GM23338 (cell line): ENCODE data around the gene TMUB2. TPM values are rescaled to one million over a fixed set of nuclear protein-coding genes. Genes with fewer than 3 reads are reported as not detected.
"Not testable (repeated sequence)": the region's sequence is repeated elsewhere in the genome, so short reads cannot be mapped to it uniquely, and the experiment has no call there.

Source experiments
- ATAC-seq: fragments of 200-7000 bp; cut with Tn5 transposase; 3 replicates; pipeline ENCODE4 v1.9.1; 2020
- DNase-seq: peaks from one replicate; pipeline ENCODE4 v3.0.0-alpha.2; 2015; ENCODE audit warnings: low spot score
- H2AFZ ChIP-seq: fragments of 200-600 bp; sonication (generic); 2 replicates; pipeline ENCODE4 v1.8.0; 2016; ENCODE audit warnings: antibody characterized with exemption, mild to moderate bottlenecking, moderate library complexity
- H3F3A ChIP-seq: fragments of 200-600 bp; sonication (generic); replicated peaks from 2 replicates; pipeline ENCODE4 v1.8.0; 2017; ENCODE audit warnings: antibody characterized with exemption, mixed run types, low read depth
- H3K27ac ChIP-seq: fragments of 200-600 bp; sonication (generic); 2 replicates; pipeline ENCODE4 v1.6.1; 2016; ENCODE audit warnings: low read depth
- H3K27me3 ChIP-seq: fragments of 200-600 bp; sonication (generic); 2 replicates; pipeline ENCODE4 v1.8.0; 2016; ENCODE audit warnings: mild to moderate bottlenecking, mixed run types, moderate library complexity; ENCODE audit not compliant: insufficient read depth
- H3K36me3 ChIP-seq: fragments of 200-600 bp; sonication (generic); 2 replicates; pipeline ENCODE4 v1.8.0; 2016; ENCODE audit warnings: mild to moderate bottlenecking; ENCODE audit not compliant: insufficient read depth
- H3K4me1 ChIP-seq: fragments of 200-600 bp; sonication (generic); 2 replicates; pipeline ENCODE4 v1.8.0; 2016; ENCODE audit warnings: mild to moderate bottlenecking, moderate library complexity; ENCODE audit not compliant: insufficient read depth
- H3K4me2 ChIP-seq: fragments of 200-600 bp; sonication (generic); 2 replicates; pipeline ENCODE4 v1.7.1; 2017; ENCODE audit warnings: mixed run types
- H3K4me3 ChIP-seq: fragments of 200-600 bp; sonication (generic); 2 replicates; pipeline ENCODE4 v1.6.1; 2016; ENCODE audit warnings: mixed run types
- H3K79me2 ChIP-seq: fragments of 200-600 bp; sonication (generic); replicated peaks from 2 replicates; pipeline ENCODE4 v1.8.0; 2017; ENCODE audit warnings: mild to moderate bottlenecking; ENCODE audit not compliant: insufficient read depth
- H3K9me2 ChIP-seq: fragments of 200-600 bp; sonication (generic); 2 replicates; pipeline ENCODE4 v1.8.0; 2017; ENCODE audit not compliant: insufficient read depth
- H4K20me1 ChIP-seq: fragments of 200-600 bp; sonication (generic); replicated peaks from 2 replicates; pipeline ENCODE4 v1.8.0; 2017; ENCODE audit warnings: mild to moderate bottlenecking; ENCODE audit not compliant: insufficient read depth
- H3K27ac Mint-ChIP-seq: 2 replicates; pipeline ENCODE4 v1.8.0; 2020; ENCODE audit warnings: inconsistent platforms, mild to moderate bottlenecking, moderate library complexity, mixed read lengths
- H3K27me3 Mint-ChIP-seq: 3 replicates; pipeline ENCODE4 v1.8.0; 2022; ENCODE audit warnings: low read depth, mild to moderate bottlenecking, moderate library complexity, mixed read lengths, inconsistent platforms; ENCODE audit not compliant: insufficient read depth, poor library complexity
- H3K36me3 Mint-ChIP-seq: 3 replicates; pipeline ENCODE4 v1.8.0; 2021; ENCODE audit warnings: low read depth, mild to moderate bottlenecking, inconsistent platforms, moderate library complexity, mixed read lengths
- H3K4me1 Mint-ChIP-seq: 3 replicates; pipeline ENCODE4 v1.8.0; 2020; ENCODE audit warnings: mild to moderate bottlenecking, inconsistent platforms, mixed read lengths
- H3K4me3 Mint-ChIP-seq: 3 replicates; pipeline ENCODE4 v1.8.0; 2021; ENCODE audit warnings: moderate library complexity, mild to moderate bottlenecking, inconsistent platforms, mixed read lengths
- H3K9me3 Mint-ChIP-seq: 3 replicates; pipeline ENCODE4 v1.8.0; 2020; ENCODE audit warnings: moderate library complexity, mild to moderate bottlenecking, inconsistent platforms, mixed read lengths
- CREB1 ChIP-seq: fragments of 250-450 bp; sonication (Bioruptor Pico); IDR thresholded peaks from 2 replicates; pipeline ENCODE4 v1.5.0; 2020; ENCODE audit warnings: low read depth, mild to moderate bottlenecking, moderate library complexity
- ETS1 ChIP-seq: IDR thresholded peaks from 2 replicates; pipeline ENCODE4 v1.6.1; 2016; ENCODE audit warnings: antibody characterized with exemption
- JUNB ChIP-seq: IDR thresholded peaks from one replicate; pipeline ENCODE4 v1.6.1; 2016; ENCODE audit warnings: antibody characterized with exemption; ENCODE audit not compliant: unreplicated experiment
- POLR2AphosphoS5 ChIP-seq: IDR thresholded peaks from 2 replicates; pipeline ENCODE4 v1.6.1; 2016; ENCODE audit warnings: antibody characterized with exemption, low read depth
- REST ChIP-seq: IDR thresholded peaks from one replicate; pipeline ENCODE4 v1.6.1; 2018; ENCODE audit warnings: antibody characterized with exemption; ENCODE audit not compliant: unreplicated experiment
- ZNF114 ChIP-seq: fragments of 250-450 bp; sonication (Bioruptor Pico); IDR thresholded peaks from 2 replicates; pipeline ENCODE4 v1.5.0; 2020; ENCODE audit warnings: mild to moderate bottlenecking, moderate library complexity
- polyA plus RNA-seq: library from polyadenylated mRNA; unstranded; fragments of >200 nt; fragmentation: Nextera tagmentation; extraction: Ambion mirVana; gene quantifications from 2 replicates; pipeline ENCODE4 v1.2.1, GENCODE V29; 2016
- total RNA-seq: library from RNA; depleted of rRNA; stranded (reverse); fragments of >200 nt; shearing (Covaris generic); gene quantifications from 2 replicates; pipeline ENCODE4 v1.2.3, GENCODE V29; 2014
- TF ChIP-seq, protein P1 (sequence below), 2 experiments: fragments of 200-600 bp in 1 of 2; sonication (generic) in 1 of 2; conservative IDR thresholded peaks; 2 replicates each; pipeline versions ENCODE4 v1.5.1 to v1.6.1; 2016 to 2017; ENCODE audit warnings: antibody characterized with exemption in 2 of 2, low read depth in 2 of 2, mild to moderate bottlenecking in 2 of 2, moderate library complexity in 1 of 2

The TMUB2 gene
- total and polyA plus RNA-seq, 2 experiments from 2014 or later = 16.5 to 20.8 TPM

- peak overlapping the region; percentile 44 for H3K4me3 ChIP-seq
- Mint-ChIP-seq H3K27ac (peak overlapping the region; percentile 89), H3K4me3 (peak overlapping the region; percentile 52), H3K36me3 (0 out of 3 replicates have a peak, but pooled peaks cover 5% of the 10 kb centered on the region), H3K4me1 (peaks cover 20% of the 10 kb centered on the region), H3K9me3 (no peaks in the 10 kb centered on the region; the same call in 2 of the 3 replicates), H3K27me3 (peaks cover 11% of the 10 kb centered on the region)
- H3K36me3 ChIP-seq = no peaks in the 10 kb centered on the region
- H3K4me2 ChIP-seq = peak overlapping the region; percentile 78
- peak; percentile 80 for DNase-seq
- no peaks in the 10 kb centered on the region for H4K20me1 ChIP-seq
- peak overlapping the region; percentile 81 for H3K27ac ChIP-seq
- TF ChIP-seq REST (no peak), CREB1 (CRISPR knock-in tag) (0 out of 2 replicates have a peak, but pooled peaks have one; percentile 33)
- H3K27me3 ChIP-seq = no peaks in the 10 kb centered on the region
- ATAC-seq = peak; percentile 51
- peak overlapping the region; percentile 80; the same call in 1 of the 2 replicates for H2AFZ ChIP-seq
- H3K9me2 ChIP-seq = no peaks in the 10 kb centered on the region
- H3F3A ChIP-seq = peaks cover 20% of the 10 kb centered on the region
- peaks cover 15% of the 10 kb centered on the region for H3K4me1 ChIP-seq
- H3K79me2 ChIP-seq = peaks cover 8% of the 10 kb centered on the region
Measured at GRCh38 chr17:44137891-44138709, 48.7 kb upstream of the TMUB2 start.

GRCh38 chr17:44143921-44144320 is 42.9 kb upstream of the TMUB2 start:
- not testable (repeated sequence) for H3K4me2 ChIP-seq

GRCh38 chr17:44144966-44145739 is 41.6 kb upstream of the TMUB2 start:
- peaks cover 49% of the 10 kb centered on the region for H3K36me3 Mint-ChIP-seq
- H3K36me3 ChIP-seq = peaks cover 23% of the 10 kb centered on the region; the same call in 1 of the 2 replicates

More at GRCh38 chr17:44143921-44144320, 42.9 kb upstream of the TMUB2 start:
- ATAC-seq, H3K27ac Mint-ChIP-seq, H3K27ac ChIP-seq, H3K9me2 ChIP-seq, H3K27me3 ChIP-seq, H2AFZ ChIP-seq, H3K4me1 ChIP-seq, H3K27me3 Mint-ChIP-seq, DNase-seq, H3K9me3 Mint-ChIP-seq, H3K4me3 ChIP-seq, H3K4me1 Mint-ChIP-seq, H4K20me1 ChIP-seq: not testable (repeated sequence)
- Histone ChIP-seq H3K36me3 (peaks cover 23% of the 10 kb centered on the region; the same call in 1 of the 2 replicates), H3F3A (peaks cover 11% of the 10 kb centered on the region), H3K79me2 (peaks cover 21% of the 10 kb centered on the region)
- H3K4me3 Mint-ChIP-seq = peak overlapping the region; percentile 45; the same call in 1 of the 3 replicates
- H3K36me3 Mint-ChIP-seq = peaks cover 37% of the 10 kb centered on the region

More at GRCh38 chr17:44144966-44145739, 41.6 kb upstream of the TMUB2 start:
- TF ChIP-seq ETS1 (no peak), POLR2AphosphoS5 (no peak), JUNB (no peak), ZNF114 (CRISPR knock-in tag) (no peak)
- TF ChIP-seq, protein P1, sequence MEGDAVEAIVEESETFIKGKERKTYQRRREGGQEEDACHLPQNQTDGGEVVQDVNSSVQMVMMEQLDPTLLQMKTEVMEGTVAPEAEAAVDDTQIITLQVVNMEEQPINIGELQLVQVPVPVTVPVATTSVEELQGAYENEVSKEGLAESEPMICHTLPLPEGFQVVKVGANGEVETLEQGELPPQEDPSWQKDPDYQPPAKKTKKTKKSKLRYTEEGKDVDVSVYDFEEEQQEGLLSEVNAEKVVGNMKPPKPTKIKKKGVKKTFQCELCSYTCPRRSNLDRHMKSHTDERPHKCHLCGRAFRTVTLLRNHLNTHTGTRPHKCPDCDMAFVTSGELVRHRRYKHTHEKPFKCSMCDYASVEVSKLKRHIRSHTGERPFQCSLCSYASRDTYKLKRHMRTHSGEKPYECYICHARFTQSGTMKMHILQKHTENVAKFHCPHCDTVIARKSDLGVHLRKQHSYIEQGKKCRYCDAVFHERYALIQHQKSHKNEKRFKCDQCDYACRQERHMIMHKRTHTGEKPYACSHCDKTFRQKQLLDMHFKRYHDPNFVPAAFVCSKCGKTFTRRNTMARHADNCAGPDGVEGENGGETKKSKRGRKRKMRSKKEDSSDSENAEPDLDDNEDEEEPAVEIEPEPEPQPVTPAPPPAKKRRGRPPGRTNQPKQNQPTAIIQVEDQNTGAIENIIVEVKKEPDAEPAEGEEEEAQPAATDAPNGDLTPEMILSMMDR (conservative IDR thresholded peaks at IDR 0.05; ENCODE audit: low read depth in 2 of 2) = no peak
- Histone ChIP-seq H3K9me2 (no peaks in the 10 kb centered on the region), H3K4me3 (no peak overlapping the region), H2AFZ (no peak overlapping the region), H4K20me1 (peaks cover 5% of the 10 kb centered on the region; the same call in 1 of the 2 replicates), H3K27me3 (no peaks in the 10 kb centered on the region), H3K27ac (no peak overlapping the region), H3K79me2 (peaks cover 30% of the 10 kb centered on the region), H3K4me2 (no peak overlapping the region), H3K4me1 (no peaks in the 10 kb centered on the region), H3F3A (peaks cover 8% of the 10 kb centered on the region)
- H3K4me3 Mint-ChIP-seq = no peak overlapping the region
- H3K9me3 Mint-ChIP-seq = no peaks in the 10 kb centered on the region; the same call in 2 of the 3 replicates
- no peak overlapping the region for H3K27ac Mint-ChIP-seq
- ATAC-seq = no peak
- no peak for DNase-seq
- H3K4me1 Mint-ChIP-seq = peaks cover 2% of the 10 kb centered on the region; the same call in 1 of the 3 replicates
- peaks cover 4% of the 10 kb centered on the region for H3K27me3 Mint-ChIP-seq
